HCT116 (cell line): ENCODE measurements around the gene PDE1C.

Source experiments
- ATF3 ChIP-seq: IDR thresholded peaks from 2 replicates; pipeline ENCODE4 v1.6.1; 2012
- CBX3 ChIP-seq: IDR thresholded peaks from 2 replicates; pipeline ENCODE4 v1.6.1; 2012; ENCODE audit warnings: low read depth
- CEBPB ChIP-seq: IDR thresholded peaks from 2 replicates; pipeline ENCODE4 v1.6.1; 2012; ENCODE audit warnings: low read depth
- CTCF ChIP-seq, 3 experiments: fragments of 200-600 bp in 1 of 3; sonication (generic) in 1 of 3; IDR thresholded peaks in 2 of 3; conservative IDR thresholded peaks in 1 of 3; 2 replicates each; pipeline ENCODE4 v1.5.1; 2012 to 2017; ENCODE audit warnings: low read depth in 2 of 3, low read length in 2 of 3, antibody characterized with exemption in 1 of 3, borderline replicate concordance in 1 of 3, control low read depth in 1 of 3, mild to moderate bottlenecking in 1 of 3, mixed read lengths in 1 of 3, mixed run types in 1 of 3, moderate library complexity in 1 of 3; ENCODE audit not compliant: insufficient read depth in 1 of 3
- EGR1 ChIP-seq: IDR thresholded peaks from 2 replicates; pipeline ENCODE4 v1.6.1; 2012; ENCODE audit warnings: low read depth
- ELF1 ChIP-seq: IDR thresholded peaks from 2 replicates; pipeline ENCODE4 v1.6.1; 2012; ENCODE audit warnings: low read depth, borderline replicate concordance
- MAX ChIP-seq: IDR thresholded peaks from 2 replicates; pipeline ENCODE4 v1.6.1; 2012
- POLR2A ChIP-seq: IDR thresholded peaks from 2 replicates; pipeline ENCODE4 v1.7.0; 2011; ENCODE audit warnings: borderline replicate concordance; ENCODE audit not compliant: insufficient read depth, insufficient read length; ENCODE audit errors: extremely low read depth
- POLR2AphosphoS5 ChIP-seq: IDR thresholded peaks from 2 replicates; pipeline ENCODE4 v1.6.1; 2011; ENCODE audit warnings: mild to moderate bottlenecking, low read depth, low read length, moderate library complexity
- RAD21 ChIP-seq: IDR thresholded peaks from 2 replicates; pipeline ENCODE4 v1.6.1; 2012; ENCODE audit warnings: low read depth, mild to moderate bottlenecking
- REST ChIP-seq: IDR thresholded peaks from 2 replicates; pipeline ENCODE4 v1.6.1; 2012; ENCODE audit warnings: low read depth
- SIN3A ChIP-seq: IDR thresholded peaks from 2 replicates; pipeline ENCODE4 v1.6.1; 2012; ENCODE audit warnings: low read depth
- TCF7L2 ChIP-seq: IDR thresholded peaks from 2 replicates; pipeline ENCODE4 v1.7.0; 2011; ENCODE audit warnings: borderline replicate concordance, inconsistent platforms; ENCODE audit not compliant: insufficient read depth, insufficient read length; ENCODE audit errors: extremely low read depth
- ZBTB33 ChIP-seq: IDR thresholded peaks from 2 replicates; pipeline ENCODE4 v1.6.1; 2011; ENCODE audit warnings: mild to moderate bottlenecking, low read length, moderate library complexity; ENCODE audit not compliant: insufficient replicate concordance; ENCODE audit errors: extremely low read depth

GRCh38 chr7:32015133-32015532 is 55.1 kb downstream of the PDE1C start:
- no peak for TF ChIP-seq CTCF (IDR thresholded peaks at IDR 0.05 in 2 of 3, conservative IDR thresholded peaks at IDR 0.05 in 1 of 3; ENCODE audit: borderline replicate concordance in 1 of 3, insufficient read depth in 1 of 3, low read depth in 2 of 3, low read length in 2 of 3)
- TF ChIP-seq CEBPB, result no peak
- no peak for TF ChIP-seq TCF7L2
- TF ChIP-seq SIN3A, result no peak
- no peak for TF ChIP-seq ATF3
- TF ChIP-seq POLR2AphosphoS5, result no peak
- no peak for TF ChIP-seq REST
- TF ChIP-seq POLR2A, result no peak
- no peak for TF ChIP-seq RAD21
- no peak for TF ChIP-seq CBX3
- TF ChIP-seq EGR1, result no peak
- no peak for TF ChIP-seq MAX
- TF ChIP-seq ELF1, result no peak
- no peak for TF ChIP-seq ZBTB33
